GM12865 (cell line): ENCODE measurements around the gene RAPGEF5.

ENCODE experiments used
- DNase-seq: peaks from one replicate; pipeline ENCODE4 v3.0.0; 2010; ENCODE audit warnings: low read depth
- H3K4me3 ChIP-seq: 2 replicates; pipeline ENCODE4 v1.5.1; 2011; ENCODE audit warnings: mild to moderate bottlenecking, low read depth, low read length, control low read depth
- CTCF ChIP-seq: IDR thresholded peaks from 2 replicates; pipeline ENCODE4 v1.5.1; 2011; ENCODE audit warnings: low read length, control low read depth, low read depth, inconsistent platforms; ENCODE audit not compliant: insufficient read depth; ENCODE audit errors: missing control alignments

The RAPGEF5 gene

GRCh38 chr7:22256541-22257096, 100.3 kb downstream of the RAPGEF5 start:
- DNase-seq = no peak
- no peak for TF ChIP-seq CTCF
- H3K4me3 ChIP-seq = no peak overlapping the region

DNA sequence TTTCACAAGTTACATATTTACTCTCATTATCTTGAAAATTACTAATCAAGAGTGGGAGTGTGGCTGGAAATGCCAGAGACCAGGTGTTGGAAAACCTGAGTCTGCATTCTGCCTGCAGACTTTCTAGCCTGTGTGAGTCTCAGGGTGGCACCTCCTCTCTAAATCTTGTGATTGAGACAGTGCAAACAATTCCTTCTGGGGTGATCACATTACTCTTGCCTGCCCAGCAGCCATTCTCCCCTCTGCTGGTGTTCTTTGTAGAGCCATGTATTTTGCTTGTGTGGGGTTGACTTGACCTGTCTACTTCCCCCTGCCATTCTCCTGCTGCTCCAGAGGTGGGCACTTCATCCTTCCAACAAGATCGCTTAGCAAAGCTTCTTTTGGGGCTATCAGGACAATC, 101.1 kb downstream of the RAPGEF5 start:
- no peak for DNase-seq
- TF ChIP-seq CTCF = no peak
- H3K4me3 ChIP-seq = no peak overlapping the region

- DNase-seq = no peak
- no peak for TF ChIP-seq CTCF
Measured at GRCh38 chr7:22255342-22255741, 101.6 kb downstream of the RAPGEF5 start.

DNA sequence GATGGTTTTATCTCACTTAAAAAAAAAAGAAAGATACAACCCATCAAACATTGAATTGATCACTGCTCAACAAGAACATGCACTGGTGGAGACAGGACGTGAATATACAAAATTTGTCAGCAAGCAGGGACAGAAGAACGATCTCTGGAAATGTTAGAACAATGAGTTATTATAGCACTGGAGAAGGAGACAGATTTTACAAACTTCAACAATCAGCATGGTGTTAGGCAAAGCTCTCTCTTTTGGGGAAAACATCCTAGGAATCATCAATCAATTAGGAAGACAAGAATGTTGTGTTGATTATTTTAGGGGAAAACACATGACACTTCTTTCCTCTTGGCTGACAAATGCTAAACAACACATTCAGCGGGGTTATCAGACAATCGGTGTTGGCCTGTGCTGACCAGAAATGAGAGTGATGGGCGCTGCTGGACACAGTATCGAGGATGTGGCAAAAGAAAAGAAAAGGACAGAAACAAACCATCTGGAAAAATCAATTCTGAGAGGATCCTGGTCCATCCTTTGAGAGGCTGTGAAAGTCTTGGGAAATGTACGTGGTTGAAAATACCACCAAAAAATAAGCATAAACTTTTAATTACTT, 103.9 kb downstream of the RAPGEF5 start:
- H3K4me3 ChIP-seq = no peak overlapping the region
- DNase-seq = no peak
- no peak for TF ChIP-seq CTCF

More at GRCh38 chr7:22255342-22255741, 101.6 kb downstream of the RAPGEF5 start:
- no peak overlapping the region for H3K4me3 ChIP-seq

DNA sequence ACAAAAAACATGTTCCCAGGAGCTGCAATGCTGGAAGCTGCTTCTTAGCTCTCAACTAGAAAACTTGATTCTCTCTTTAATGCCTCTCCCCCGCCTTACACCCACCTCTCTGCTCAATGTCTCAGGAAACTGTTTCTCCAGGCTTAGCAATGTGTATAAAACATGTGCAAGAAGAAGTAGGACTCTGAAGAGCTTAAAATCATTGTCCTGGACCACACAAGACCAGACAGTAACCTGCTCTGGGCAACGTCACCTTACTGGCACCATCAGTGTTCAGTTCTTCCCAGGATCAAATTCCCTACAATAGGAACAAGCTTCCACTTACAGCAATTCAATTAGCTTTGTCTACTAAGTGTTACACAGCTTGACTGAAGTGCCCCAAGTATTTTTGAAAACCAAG, 104.9 kb downstream of the RAPGEF5 start:
- H3K4me3 ChIP-seq = no peak overlapping the region
- TF ChIP-seq CTCF = no peak
- no peak for DNase-seq

- no peak overlapping the region for H3K4me3 ChIP-seq
- DNase-seq = no peak
- TF ChIP-seq CTCF = no peak
Measured at GRCh38 chr7:22251281-22251680, 105.7 kb downstream of the RAPGEF5 start.

- H3K4me3 ChIP-seq = no peak overlapping the region
- DNase-seq = no peak
- TF ChIP-seq CTCF = no peak
Measured at GRCh38 chr7:22250390-22250789, 106.6 kb downstream of the RAPGEF5 start.
